ENCODE data around the gene DNAH11.

- TF ChIP-seq CTCF (IDR thresholded peaks at IDR 0.05) (no peak), POLR2A (IDR thresholded peaks at IDR 0.05) (no peak)
These were observed 200.7 kb downstream of the DNAH11 start for GRCh38 chr7:21743493-21743892.
